Hepatocyte (in vitro differentiated cells): ENCODE results near the gene CHST11.

Experiments
- EZH2 ChIP-seq: fragments of 200-600 bp; sonication (generic); IDR thresholded peaks from 2 replicates; pipeline ENCODE4 v1.6.1; 2016; ENCODE audit warnings: antibody characterized with exemption, mild to moderate bottlenecking, borderline replicate concordance
- TF ChIP-seq, protein P1 (sequence below): fragments of 200-600 bp; sonication (generic); IDR thresholded peaks from 2 replicates; pipeline ENCODE4 v1.5.1; 2016; ENCODE audit warnings: antibody characterized with exemption, mild to moderate bottlenecking; ENCODE audit not compliant: poor library complexity

GRCh38 chr12:104493496-104493895, 36.7 kb downstream of the CHST11 start:
- TF ChIP-seq, protein P1, sequence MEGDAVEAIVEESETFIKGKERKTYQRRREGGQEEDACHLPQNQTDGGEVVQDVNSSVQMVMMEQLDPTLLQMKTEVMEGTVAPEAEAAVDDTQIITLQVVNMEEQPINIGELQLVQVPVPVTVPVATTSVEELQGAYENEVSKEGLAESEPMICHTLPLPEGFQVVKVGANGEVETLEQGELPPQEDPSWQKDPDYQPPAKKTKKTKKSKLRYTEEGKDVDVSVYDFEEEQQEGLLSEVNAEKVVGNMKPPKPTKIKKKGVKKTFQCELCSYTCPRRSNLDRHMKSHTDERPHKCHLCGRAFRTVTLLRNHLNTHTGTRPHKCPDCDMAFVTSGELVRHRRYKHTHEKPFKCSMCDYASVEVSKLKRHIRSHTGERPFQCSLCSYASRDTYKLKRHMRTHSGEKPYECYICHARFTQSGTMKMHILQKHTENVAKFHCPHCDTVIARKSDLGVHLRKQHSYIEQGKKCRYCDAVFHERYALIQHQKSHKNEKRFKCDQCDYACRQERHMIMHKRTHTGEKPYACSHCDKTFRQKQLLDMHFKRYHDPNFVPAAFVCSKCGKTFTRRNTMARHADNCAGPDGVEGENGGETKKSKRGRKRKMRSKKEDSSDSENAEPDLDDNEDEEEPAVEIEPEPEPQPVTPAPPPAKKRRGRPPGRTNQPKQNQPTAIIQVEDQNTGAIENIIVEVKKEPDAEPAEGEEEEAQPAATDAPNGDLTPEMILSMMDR = no peak
- TF ChIP-seq EZH2 = no peak
